NCI-H2227 (cell line): ENCODE data around the gene GUCD1.
"Not testable (repeated sequence)": the region's sequence is repeated elsewhere in the genome, so short reads cannot be mapped to it uniquely, and the experiment has no call there.

Experiments
- DNase-seq: peaks from one replicate; lab custom pipeline; 2025; ENCODE audit not compliant: unreplicated experiment; lab: John Stamatoyannopoulos, UW

The GUCD1 gene

DNA sequence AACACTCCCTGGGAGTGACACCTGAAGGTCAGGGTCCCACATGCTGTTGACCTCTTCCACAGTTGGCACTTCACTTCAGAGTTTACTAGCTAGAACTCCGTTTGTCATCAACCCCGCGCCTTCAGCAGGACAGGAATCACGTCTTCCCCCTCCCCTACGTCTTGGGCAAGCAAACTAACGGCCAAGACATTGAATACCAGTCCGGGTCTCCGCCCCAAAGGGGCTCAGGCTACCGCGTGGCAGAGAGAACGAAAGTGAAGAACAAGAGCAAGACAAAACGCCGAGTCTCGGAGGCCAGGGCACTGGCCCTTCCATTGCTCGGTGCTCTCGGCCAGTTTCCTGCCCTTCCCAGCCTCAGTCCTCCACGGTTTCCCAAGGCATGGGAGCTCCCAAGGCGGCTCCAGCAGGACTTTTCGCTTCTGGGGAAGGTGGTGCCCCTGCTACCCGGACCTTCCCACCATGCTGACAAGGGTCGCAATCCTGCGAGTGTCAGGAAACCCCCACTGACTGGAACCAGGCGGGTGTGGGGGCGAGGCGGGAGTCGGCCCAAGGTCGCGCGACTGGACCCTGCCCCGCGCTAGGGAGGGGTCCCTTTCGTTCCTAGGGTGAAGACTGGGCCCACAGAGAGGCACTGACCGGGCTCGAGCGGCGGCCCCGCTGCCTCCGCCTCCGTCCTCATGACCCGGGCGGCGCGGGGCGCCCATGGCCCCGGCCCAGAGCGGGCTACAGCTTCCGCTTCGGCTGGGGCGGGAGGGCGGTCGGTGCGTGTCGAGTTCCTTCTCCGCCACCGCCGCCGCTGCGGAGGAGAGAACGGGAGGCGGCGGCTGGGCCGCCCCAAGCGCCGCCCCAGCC lies at the start of gene GUCD1:
Gene GUCD1 (minus strand): TSS at position 826 of the 852 bp plus-strand sequence. CDS start 147 bp downstream, at position 679.
- peak; percentile 35 for DNase-seq

DNA sequence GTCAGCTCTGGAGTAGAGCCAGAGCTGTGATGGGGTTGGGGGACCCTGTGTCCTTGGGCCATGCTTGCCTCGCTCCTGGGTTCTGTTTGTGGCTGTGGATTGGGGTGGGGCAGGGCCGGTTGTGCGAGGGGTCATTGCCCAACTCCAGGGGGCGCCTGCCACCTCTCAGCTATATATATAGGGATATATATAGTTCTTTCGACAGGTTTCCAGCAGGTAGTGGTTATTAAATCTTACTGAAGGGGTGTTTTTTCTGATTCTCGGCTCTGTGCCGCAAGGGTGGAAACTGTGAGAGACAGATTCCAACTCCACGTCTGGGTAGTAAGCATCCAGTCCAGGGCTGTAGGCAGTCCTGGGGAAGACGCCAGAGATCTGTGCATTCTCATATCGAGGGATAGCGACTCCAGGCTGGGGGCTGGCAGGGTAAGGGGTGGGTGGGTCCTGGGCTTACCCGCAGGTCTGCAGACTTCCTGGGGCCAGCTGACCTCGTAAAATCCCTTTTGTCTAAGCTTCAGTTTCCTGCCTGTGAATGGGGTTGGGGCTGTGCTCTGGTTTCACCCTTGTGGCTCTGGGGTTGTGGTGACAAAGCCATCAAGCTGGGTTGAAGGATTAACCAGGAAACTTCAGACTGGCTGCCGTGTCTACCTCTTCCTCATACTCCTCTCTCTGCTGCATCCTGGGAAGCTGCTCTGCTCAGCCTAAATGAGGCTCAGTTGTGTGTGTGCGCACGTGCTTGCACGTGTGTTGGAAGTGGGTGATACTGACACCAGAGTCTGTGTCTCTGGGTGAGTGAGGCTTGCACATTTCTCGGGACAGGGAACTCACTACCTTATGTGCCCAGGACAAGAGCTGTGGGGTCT lies 49.1 kb upstream of the GUCD1 start:
- not testable (repeated sequence) for DNase-seq

DNA sequence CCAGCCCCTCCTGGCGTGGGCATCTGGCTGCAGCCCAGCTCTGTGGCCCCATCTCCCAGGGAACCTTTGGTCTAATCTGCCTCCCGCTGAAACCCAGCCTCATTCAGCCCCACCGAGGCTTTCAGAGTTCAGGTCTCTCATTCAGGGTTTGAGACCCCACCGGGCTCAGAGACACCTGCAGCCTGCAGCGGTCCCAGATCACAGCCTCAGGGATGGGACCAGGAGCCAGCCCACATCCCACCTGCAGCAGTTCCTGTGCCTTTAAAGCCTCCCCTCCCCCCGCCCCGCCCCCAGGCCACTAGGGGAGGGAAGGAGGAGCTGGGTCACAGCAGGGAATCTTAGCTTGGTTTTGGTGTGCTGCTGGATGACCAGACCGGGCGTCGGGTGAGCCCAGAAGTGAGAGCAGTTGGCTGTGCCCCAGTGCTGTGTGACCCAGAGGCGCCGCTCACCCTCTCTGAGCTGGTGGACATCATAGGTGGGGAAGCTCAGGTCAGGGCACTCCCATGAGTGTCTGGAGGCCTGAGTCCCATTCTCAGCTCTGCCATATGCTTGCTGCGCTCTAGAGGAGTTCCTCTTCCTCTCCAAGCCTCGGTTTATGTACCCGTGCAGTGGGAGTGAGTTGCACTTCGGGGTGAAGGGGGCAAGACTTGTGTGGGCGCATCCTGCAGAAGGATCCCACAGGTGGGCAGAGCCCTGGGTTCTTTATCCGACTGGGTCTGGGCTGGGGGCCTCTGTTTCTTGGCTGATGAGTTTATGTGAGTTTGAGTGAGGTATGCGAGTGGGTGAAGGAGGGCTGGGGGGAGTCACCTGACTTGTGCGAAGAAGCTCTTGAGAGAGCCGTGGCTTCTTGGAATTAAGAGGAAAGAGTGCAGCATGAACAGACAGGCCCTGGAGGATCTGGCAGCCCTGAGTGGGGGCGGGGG lies 48.2 kb upstream of the GUCD1 start, which contains the start of gene GGT1:
Gene GGT1 (plus strand): TSS at position 347 of the 923 bp plus-strand sequence. CDS start 7,889 bp downstream, outside the sequence.
- DNase-seq: not testable (repeated sequence)

DNA sequence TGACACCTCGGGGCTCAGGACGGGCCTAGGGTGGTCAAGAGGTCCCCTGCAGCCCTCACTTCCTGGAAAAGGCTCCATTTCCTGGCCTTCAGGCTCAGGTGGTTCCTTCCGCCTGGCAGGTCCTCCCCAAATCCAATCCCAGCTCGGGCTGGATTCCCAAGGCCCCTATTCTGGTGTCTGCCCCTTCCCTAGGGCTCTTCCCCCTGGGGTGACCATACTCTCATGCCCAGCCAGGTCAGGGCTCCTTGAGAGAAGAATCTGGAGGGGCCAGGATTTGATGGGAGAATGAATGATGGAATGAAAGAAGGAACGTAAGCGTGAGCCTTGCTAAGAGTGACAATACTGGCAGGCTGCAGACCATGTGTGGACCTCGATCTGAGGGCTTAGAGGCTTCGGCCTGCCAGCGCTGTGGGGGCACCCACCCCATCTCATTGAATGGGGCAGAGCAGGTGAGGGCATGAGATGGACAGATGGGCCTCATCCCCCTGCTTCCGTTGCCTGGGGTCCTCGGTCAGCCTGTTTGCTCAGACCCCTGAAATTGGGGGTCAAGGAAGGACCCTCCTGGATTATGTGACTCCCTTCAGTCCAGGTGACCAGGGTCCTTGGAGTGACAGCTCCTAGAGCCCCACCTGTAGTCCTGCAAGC lies 47.3 kb upstream of the GUCD1 start:
- DNase-seq: not testable (repeated sequence)

DNA sequence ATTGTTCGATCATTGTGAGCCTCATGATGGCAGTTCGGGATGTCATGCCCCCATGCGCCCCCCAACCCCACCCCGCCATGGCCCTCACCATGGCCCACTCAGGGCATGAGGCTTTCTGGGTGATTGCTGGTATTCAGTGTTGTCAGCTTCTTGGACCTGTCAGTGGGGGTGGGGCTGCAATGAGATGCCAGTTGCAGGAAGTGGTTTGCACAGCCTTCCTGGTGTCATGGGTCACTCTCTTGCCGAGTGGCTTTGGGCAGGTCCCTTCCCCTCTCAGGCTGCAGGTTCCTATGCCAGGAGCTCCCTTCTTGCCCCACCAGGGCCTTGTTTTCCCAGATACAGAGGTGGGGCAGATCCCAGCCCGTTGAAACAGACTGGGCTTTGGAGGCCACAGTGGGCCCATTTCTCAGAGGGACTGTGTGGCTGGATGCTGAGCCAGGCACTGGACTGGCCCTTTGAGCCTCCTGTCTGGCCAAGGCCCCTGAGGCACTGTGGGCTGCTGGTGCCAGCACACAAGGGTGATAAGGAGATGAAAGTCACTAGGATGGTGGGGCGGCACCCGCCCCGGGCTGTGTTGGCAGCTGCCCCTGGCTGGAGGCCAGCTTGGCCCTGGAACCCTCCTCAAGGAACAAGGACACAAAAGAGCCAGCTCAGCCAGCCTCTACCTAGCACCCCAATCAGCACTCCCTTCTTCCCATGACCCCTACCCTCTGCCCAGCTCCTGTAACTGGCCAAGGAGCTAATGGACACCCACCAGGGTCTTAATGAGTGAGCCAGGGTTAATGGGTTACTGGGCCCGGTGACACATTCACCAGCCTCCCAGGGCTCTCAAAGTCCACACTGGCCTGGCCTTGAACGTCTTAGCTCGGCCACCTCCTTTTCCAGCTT lies 46.5 kb upstream of the GUCD1 start:
- DNase-seq: no peak

DNA sequence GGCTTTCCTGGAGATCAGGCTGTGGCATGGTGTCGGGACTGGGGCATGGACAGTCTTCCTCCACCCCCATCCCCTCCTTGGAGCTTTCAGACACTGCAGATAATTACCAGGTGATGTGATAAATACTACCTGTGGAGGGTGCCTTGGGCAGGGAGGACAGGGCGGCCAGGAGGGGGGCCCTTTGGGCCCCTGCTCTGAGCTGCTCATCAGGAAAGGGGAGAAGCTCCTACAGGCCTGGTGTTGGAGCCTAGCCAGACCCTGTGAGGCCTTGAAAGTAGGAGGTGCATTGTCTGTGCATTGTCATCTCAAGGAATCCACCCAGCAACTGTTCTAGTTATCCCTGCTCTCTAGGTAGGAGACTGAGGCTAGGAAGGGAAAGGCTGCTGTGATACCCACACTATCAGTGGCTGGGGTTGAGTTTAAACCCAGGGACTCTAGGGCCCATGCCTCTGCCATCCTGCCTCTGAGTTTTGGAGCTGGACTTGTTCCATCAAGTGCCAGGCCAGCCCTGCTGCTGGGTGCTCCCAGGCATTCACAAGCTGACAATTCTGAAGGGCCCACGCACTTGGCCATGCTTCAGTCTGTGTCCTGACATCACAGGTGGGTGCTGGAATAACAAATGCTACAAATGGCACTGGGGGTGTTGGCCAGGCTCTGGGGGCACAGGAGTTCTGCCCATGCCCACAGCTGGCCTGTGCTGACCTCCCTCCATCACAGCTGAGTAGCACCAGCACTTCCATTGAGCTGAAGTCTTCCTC lies 45.2 kb upstream of the GUCD1 start:
- DNase-seq: not testable (repeated sequence)

DNA sequence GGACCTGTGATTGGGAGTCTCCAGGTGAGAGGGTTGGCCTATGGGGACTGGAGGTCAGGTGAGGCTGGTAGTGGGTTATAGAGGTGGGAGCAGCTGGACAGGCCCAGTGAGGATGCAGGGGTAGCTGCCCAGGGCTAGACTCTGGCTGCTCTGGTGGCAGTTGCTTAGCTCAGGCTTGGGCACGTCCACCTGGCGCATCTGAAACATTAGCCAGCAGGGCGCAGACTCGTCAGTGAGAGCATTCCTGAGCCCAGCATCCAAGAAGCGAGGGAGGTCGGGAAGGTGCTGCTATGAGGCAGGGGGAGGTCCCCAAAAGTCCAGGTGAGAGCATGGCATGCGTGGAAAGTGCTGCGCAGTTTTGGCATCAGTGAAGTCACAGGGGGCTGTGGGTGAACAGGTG lies 44.6 kb upstream of the GUCD1 start:
- DNase-seq: no peak

DNA sequence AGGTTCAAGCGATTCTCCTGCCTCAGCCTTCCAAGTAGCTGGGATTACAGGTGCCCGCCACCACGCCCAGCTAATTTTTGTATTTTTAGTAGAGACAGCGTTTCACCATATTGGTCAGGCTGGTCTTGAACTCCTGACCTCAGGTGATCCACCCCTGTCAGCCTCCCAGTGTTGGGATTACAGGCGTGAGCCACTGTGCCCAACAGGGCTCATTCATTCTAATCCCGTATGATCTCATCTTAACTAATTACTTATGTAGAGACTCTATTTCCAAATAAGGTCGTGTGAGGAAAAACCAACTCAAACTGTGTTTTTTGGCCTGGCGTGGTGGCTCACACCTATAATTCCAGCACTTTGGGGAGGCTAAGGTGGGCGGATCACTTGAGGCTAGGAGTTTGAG lies 42.1 kb upstream of the GUCD1 start:
- DNase-seq: not testable (repeated sequence)

DNA sequence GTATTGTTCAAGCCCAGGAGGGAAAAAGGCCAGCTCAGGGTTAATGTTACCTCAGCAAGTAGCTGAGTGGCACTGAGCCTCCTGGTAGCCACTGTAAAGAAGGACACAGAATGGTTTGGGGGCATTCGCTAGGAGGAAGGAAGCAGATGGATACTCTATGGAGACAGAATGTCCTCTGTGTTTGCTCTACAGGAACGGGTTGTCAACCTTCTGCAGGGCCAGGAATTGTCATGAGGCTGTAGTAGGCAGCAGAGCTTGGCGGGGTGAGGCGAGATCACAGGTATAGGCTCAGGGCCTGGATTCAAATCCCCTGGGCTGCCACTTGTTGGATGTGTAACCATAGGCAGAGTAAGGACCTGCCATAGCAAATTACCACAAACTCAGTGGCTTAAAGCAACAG lies 40.9 kb upstream of the GUCD1 start:
- no peak for DNase-seq

DNA sequence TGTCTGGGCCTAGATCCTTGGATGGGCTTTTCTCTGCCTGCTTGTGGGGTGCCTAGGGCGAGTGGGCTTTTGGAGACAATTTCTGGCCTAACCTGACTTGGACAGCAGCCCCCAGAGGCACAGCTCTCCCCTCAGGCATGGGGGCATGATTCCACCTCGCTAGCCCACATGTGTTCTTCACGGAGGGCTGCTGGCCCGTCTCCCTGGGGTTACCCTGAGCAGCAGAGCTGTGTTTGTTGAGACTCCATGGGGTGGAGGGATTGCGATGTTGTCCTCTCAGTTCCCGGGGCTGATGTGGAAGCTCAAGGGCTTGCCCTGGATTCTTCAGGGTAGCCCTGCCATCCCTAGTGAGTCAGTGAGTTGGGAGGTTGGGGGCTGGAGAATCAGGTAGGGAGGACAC lies 40.3 kb upstream of the GUCD1 start:
- DNase-seq: no peak

DNA sequence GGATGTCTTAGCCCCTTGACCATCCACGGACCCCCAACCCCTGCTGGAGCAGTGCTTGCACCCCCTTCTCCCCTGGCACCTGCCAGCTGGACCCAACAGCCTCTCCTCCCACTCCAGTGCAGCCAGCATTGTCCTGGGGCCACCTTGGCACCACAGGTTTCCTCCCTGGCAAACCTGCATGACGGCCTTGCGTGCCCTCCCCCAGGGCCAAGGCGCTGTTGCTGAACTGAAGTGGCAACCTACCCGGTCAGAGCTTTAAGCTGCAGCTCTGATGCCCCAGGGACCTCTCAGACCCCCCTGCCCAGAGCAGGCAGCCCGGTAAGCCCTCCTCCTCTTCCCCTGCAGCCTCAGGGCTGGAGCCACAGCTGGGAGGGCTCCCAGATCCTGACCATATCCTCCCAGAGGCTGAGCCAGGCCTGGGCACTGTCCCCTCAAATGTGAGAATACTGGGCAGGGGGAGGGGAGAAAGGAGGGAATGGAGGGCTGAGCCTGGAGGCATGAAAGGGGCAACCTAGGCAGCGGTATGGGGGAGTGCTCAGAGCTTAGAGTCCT lies 39.7 kb upstream of the GUCD1 start:
- no peak for DNase-seq

DNA sequence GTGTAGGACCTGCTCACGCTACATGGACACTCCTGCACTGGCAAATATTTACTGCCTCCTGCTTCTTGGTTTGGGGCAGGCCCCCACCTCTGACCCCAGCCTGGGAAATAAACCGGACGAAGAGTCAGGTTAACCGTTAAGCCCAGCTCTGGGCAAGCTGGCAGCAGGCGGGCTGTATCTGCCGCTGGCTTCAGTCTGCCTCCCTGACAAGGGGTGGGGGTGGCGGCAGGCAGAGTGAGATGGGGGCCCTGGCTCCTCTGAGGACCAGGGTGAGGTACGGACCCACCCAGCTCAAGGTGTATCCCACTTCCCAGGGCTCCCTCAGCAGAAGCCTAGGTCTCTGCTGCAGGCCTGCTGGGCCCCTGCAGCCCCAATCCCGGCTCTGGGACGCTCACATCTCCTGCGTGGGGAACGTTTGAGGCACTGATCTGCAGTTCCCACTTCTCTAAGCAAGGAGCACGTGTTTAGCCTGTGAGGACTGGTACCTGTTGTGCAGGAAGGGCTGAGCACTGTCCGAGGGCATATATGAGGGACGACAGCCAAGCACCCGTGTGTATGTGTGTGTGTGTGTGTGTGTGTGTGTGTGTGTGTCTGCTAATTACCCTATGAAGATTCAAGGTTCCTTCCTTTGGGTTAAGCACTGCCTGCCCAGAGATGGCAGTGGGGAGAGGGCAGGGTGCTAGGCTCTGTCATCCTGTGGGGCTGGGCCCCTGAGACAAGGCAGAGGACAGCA lies 39.1 kb upstream of the GUCD1 start:
- DNase-seq: no peak

DNA sequence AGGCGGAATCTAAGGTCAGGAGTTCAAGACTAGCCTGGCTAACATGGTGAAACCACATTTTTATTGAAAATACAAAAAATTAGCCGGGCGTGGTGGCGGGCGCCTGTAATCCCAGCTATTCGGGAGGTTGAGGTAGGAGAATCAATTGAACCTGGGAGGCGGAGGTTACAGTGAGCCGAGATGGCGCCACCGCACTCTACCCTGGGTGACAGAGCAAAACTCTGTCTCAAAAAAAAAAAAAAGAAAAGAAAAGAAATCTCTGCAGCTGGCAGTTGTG lies 38.6 kb upstream of the GUCD1 start:
- DNase-seq: not testable (repeated sequence)

DNA sequence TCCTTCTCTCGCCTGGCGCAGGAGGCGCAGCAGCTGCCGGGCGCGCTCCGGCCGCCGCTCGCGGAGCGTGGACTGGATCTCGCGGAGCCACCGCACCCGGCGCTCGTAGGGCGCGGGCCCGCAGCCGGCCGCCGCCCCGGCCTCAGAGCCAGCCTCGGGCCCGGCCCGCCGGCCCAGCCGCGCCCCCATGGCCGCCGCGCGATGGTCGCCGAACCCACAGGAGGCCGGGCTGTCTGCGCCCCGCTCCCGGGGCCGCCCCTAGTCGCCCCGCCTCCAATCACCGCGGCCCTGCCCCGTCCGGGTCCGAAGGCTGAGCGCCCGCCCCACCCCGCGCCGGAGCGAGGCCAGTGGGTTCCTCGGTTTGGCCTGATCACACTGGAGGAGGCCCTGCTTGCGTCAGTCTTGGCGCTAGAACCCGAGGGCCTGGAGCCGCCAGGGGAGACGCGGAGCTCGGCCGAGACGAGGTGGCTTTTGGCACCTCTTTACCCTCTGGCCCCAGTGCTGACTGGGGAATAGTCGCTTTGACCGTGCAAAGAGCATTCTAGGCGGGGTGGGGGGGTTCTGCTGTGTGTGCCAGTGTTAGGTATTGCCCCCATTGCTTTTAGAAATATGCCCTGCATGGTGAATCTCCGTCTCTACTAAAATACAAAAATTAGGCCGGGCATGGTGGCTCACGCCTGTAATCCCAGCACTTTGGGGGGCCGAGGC lies 38.1 kb upstream of the GUCD1 start, which contains the start of gene LRRC75B:
Gene LRRC75B (minus strand): TSS at position 223 of the 708 bp plus-strand sequence. CDS start 34 bp downstream, at position 189.
- peak; percentile 78 for DNase-seq

DNA sequence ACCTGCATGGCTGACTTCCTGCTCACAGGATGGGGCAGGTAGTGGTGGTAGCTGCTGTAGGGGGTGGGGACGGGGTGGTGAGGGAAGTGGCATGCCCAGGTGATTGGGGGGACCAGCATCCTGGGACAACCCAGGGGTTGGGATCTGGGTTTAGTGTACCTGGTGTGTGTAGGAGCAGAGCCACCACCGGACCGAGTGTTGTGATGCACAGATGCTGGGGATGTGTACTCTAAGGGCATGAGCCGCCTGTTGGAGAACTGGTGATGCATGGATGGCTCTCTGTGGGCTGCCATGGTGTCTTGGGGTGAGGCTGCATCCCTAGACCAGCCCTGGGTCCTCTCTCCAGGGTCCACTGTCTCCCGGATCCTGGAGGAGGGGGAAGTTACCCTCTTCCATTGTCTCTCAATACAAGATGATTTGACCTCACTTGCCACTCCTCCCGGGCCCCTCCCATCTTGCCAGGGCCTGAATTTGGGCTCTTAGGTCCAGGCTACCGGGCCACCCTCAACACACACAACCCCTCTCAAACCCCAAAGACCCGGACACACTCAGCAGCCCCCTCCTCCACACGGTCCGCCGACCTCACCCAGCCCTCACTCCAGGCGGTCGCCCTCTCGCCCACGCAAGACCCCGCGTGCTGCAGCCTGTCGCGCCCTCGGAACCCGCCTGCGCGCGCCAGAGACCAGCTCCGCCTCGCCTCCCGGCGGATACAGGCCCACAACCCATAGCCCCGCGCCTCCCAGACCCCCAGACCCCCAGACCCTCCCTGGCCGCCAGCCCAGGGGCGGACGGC lies 37.3 kb upstream of the GUCD1 start:
- peak; percentile 23 for DNase-seq

DNA sequence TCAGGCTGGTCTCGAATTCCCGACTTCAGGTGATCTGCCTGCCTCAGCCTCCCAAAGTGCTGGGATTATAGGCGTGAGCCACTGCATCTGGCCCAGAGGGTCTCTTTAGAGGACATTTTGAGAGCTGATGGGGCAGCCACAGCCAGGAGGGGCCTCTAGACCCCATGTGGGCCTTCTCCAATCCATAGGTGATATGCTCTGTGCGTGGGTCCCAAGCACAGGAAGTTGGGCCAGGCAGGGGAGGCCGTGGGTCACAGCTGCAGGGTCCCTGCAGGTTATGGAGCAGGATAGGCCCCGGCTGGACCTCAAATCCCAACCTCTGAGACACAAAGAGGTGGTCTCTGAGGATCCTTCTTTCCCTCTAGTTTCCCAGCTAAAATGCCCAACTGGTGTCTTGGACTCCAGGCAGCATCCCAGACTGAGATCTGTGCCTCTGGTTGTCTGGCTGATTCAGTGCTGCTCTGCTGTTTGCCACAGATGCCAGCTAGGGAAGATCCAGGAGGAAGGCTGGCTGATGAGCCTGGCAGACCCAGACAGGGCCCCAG lies 36.4 kb upstream of the GUCD1 start:
- DNase-seq: no peak
